HEK293 (cell line): Measurements from ENCODE around the gene ICAM3.
A peak's percentile ranks its signal among the peaks of the same experiment; 100 is the strongest.

Experiments
- CTCF ChIA-PET: fragments of 350-600 bp; formaldehyde crosslinking; extraction: SDS; loops from one replicate; lab custom pipeline; 2021; ENCODE audit warnings: antibody characterized with exemption; lab: Yijun Ruan, JAX
- POLR2A ChIA-PET: fragments of 300-600 bp; formaldehyde crosslinking; extraction: SDS; loops from one replicate; lab custom pipeline; 2020; ENCODE audit warnings: antibody characterized with exemption, inconsistent platforms; lab: Yijun Ruan, JAX
- H3K27ac ChIP-seq: fragments of 200-500 bp; sonication (Bioruptor generic); 2 replicates; pipeline ENCODE4 v1.5.1; 2014; ENCODE audit warnings: low read depth, low read length, control low read depth, inconsistent platforms; ENCODE audit errors: extremely low read depth
- H3K36me3 ChIP-seq, 2 experiments: fragments of 200-500 bp in 1 of 2; sonication (Bioruptor generic) in 1 of 2; 1 replicate in 1 of 2; 2 replicates in 1 of 2; pipeline ENCODE4 v1.5.1; 2014 to 2017; ENCODE audit warnings: inconsistent platforms in 2 of 2, low read length in 2 of 2; ENCODE audit not compliant: control insufficient read depth in 2 of 2, insufficient read depth in 1 of 2
- H3K4me1 ChIP-seq: fragments of 200-500 bp; sonication (Bioruptor generic); 2 replicates; pipeline ENCODE4 v1.5.1; 2014; ENCODE audit warnings: mild to moderate bottlenecking, low read length, inconsistent platforms; ENCODE audit not compliant: control insufficient read depth, insufficient read depth
- H3K4me3 ChIP-seq: 2 replicates; pipeline ENCODE4 v1.5.1; 2011; ENCODE audit warnings: low read depth, mild to moderate bottlenecking, control low read depth, low read length, moderate library complexity
- H3K9me3 ChIP-seq: fragments of 200-500 bp; sonication (Bioruptor generic); 2 replicates; pipeline ENCODE4 v1.5.1; 2014; ENCODE audit warnings: low read depth, low read length, inconsistent platforms; ENCODE audit not compliant: control insufficient read depth, insufficient read depth
- ATF2 ChIP-seq: fragments of 450-650 bp; formaldehyde crosslinking; IDR thresholded peaks from 2 replicates; pipeline ENCODE4 v1.5.1; 2016; ENCODE audit warnings: missing biosample characterization, missing genetic modification characterization, low read depth
- BCL11A ChIP-seq: fragments of 450-650 bp; formaldehyde crosslinking; IDR thresholded peaks from 2 replicates; pipeline ENCODE4 v1.5.1; 2016; ENCODE audit warnings: low read depth, missing biosample characterization, missing genetic modification characterization
- HOXD13 ChIP-seq: sonication (generic); formaldehyde crosslinking; IDR thresholded peaks from 2 replicates; pipeline ENCODE4 v1.8.0; 2022; ENCODE audit warnings: missing genetic modification reagents, borderline replicate concordance
- IKZF3 ChIP-seq: fragments of 450-650 bp; IDR thresholded peaks from 2 replicates; pipeline ENCODE4 v1.5.0; 2018; ENCODE audit warnings: missing biosample characterization, mild to moderate bottlenecking, missing genetic modification characterization, moderate library complexity
- KLF1 ChIP-seq: fragments of 450-650 bp; formaldehyde crosslinking; IDR thresholded peaks from 2 replicates; pipeline ENCODE4 v1.5.1; 2016; ENCODE audit warnings: missing biosample characterization, missing genetic modification characterization
- KLF17 ChIP-seq: fragments of 450-650 bp; formaldehyde crosslinking; IDR thresholded peaks from 2 replicates; pipeline ENCODE4 v1.5.1; 2016; ENCODE audit warnings: missing biosample characterization, missing genetic modification characterization
- KLF7 ChIP-seq: fragments of 450-650 bp; formaldehyde crosslinking; IDR thresholded peaks from 2 replicates; pipeline ENCODE4 v1.5.1; 2016; ENCODE audit warnings: missing biosample characterization, missing genetic modification characterization, borderline replicate concordance
- KLF9 ChIP-seq: fragments of 450-650 bp; formaldehyde crosslinking; IDR thresholded peaks from 2 replicates; pipeline ENCODE4 v1.5.1; 2016; ENCODE audit warnings: missing biosample characterization, missing genetic modification characterization, low read depth
- MYNN ChIP-seq: fragments of 450-650 bp; formaldehyde crosslinking; IDR thresholded peaks from 2 replicates; pipeline ENCODE4 v1.5.1; 2016; ENCODE audit warnings: missing biosample characterization, missing genetic modification characterization, borderline replicate concordance
- SP3 ChIP-seq: fragments of 450-650 bp; formaldehyde crosslinking; IDR thresholded peaks from 2 replicates; pipeline ENCODE4 v1.5.1; 2016; ENCODE audit warnings: missing biosample characterization, missing genetic modification characterization
- TRIM28 ChIP-seq: IDR thresholded peaks from 2 replicates; pipeline ENCODE4 v1.6.1; 2011; ENCODE audit warnings: low read length, control low read depth, borderline replicate concordance
- ZBTB48 ChIP-seq: fragments of 450-650 bp; formaldehyde crosslinking; IDR thresholded peaks from 2 replicates; pipeline ENCODE4 v1.5.1; 2016; ENCODE audit warnings: missing biosample characterization, missing genetic modification characterization
- ZBTB6 ChIP-seq: fragments of 450-650 bp; formaldehyde crosslinking; IDR thresholded peaks from 2 replicates; pipeline ENCODE4 v1.5.1; 2017; ENCODE audit warnings: missing biosample characterization, missing genetic modification characterization
- ZBTB8A ChIP-seq: fragments of 450-650 bp; formaldehyde crosslinking; IDR thresholded peaks from 2 replicates; pipeline ENCODE4 v1.5.1; 2016; ENCODE audit warnings: missing biosample characterization, missing genetic modification characterization
- ZFP37 ChIP-seq: fragments of 450-650 bp; formaldehyde crosslinking; IDR thresholded peaks from 2 replicates; pipeline ENCODE4 v1.5.1; 2016; ENCODE audit warnings: missing biosample characterization, missing genetic modification characterization
- ZNF121 ChIP-seq: fragments of 450-650 bp; formaldehyde crosslinking; IDR thresholded peaks from 2 replicates; pipeline ENCODE4 v1.5.1; 2016; ENCODE audit warnings: missing biosample characterization, missing genetic modification characterization
- ZNF18 ChIP-seq: fragments of 450-650 bp; formaldehyde crosslinking; IDR thresholded peaks from 2 replicates; pipeline ENCODE4 v1.5.1; 2016; ENCODE audit warnings: missing biosample characterization, missing genetic modification characterization
- ZNF341 ChIP-seq: fragments of 450-650 bp; formaldehyde crosslinking; IDR thresholded peaks from 2 replicates; pipeline ENCODE4; 2016; ENCODE audit warnings: low read depth, missing biosample characterization, missing genetic modification characterization
- ZNF37A ChIP-seq: fragments of 450-650 bp; IDR thresholded peaks from 2 replicates; pipeline ENCODE4 v1.5.1; 2018; ENCODE audit warnings: missing biosample characterization, missing genetic modification characterization
- ZNF514 ChIP-seq: fragments of 450-650 bp; formaldehyde crosslinking; IDR thresholded peaks from 2 replicates; pipeline ENCODE4 v1.5.1; 2016; ENCODE audit warnings: missing biosample characterization, missing genetic modification characterization
- ZNF580 ChIP-seq: fragments of 450-650 bp; formaldehyde crosslinking; IDR thresholded peaks from 2 replicates; pipeline ENCODE4 v1.5.1; 2016; ENCODE audit warnings: missing biosample characterization, missing genetic modification characterization
- ZNF585B ChIP-seq: fragments of 450-650 bp; formaldehyde crosslinking; IDR thresholded peaks from 2 replicates; pipeline ENCODE4 v1.5.1; 2016; ENCODE audit warnings: missing biosample characterization, missing genetic modification characterization
- ZNF658 ChIP-seq: fragments of 450-650 bp; formaldehyde crosslinking; IDR thresholded peaks from 2 replicates; pipeline ENCODE4; 2016; ENCODE audit warnings: missing biosample characterization, missing genetic modification characterization
- ZNF692 ChIP-seq: fragments of 450-650 bp; formaldehyde crosslinking; IDR thresholded peaks from 2 replicates; pipeline ENCODE4 v1.5.1; 2016; ENCODE audit warnings: missing biosample characterization, missing genetic modification characterization
- ZNF843 ChIP-seq: fragments of 450-650 bp; formaldehyde crosslinking; IDR thresholded peaks from 2 replicates; pipeline ENCODE4 v1.5.1; 2016; ENCODE audit warnings: missing biosample characterization, missing genetic modification characterization
- ZSCAN16 ChIP-seq: fragments of 450-650 bp; formaldehyde crosslinking; IDR thresholded peaks from 2 replicates; pipeline ENCODE4 v1.5.1; 2016; ENCODE audit warnings: missing biosample characterization, missing genetic modification characterization
- ZSCAN23 ChIP-seq: fragments of 450-650 bp; formaldehyde crosslinking; IDR thresholded peaks from 2 replicates; pipeline ENCODE4 v1.5.1; 2016; ENCODE audit warnings: missing biosample characterization, missing genetic modification characterization
- ZXDB ChIP-seq: fragments of 450-650 bp; formaldehyde crosslinking; IDR thresholded peaks from 2 replicates; pipeline ENCODE4 v1.5.1; 2016; ENCODE audit warnings: missing biosample characterization, missing genetic modification characterization
- TF ChIP-seq, protein P1 (sequence below): fragments of 450-650 bp; formaldehyde crosslinking; IDR thresholded peaks from 2 replicates; pipeline ENCODE4 v1.5.1; 2017; ENCODE audit warnings: missing biosample characterization, missing genetic modification characterization

The ICAM3 gene

DNA sequence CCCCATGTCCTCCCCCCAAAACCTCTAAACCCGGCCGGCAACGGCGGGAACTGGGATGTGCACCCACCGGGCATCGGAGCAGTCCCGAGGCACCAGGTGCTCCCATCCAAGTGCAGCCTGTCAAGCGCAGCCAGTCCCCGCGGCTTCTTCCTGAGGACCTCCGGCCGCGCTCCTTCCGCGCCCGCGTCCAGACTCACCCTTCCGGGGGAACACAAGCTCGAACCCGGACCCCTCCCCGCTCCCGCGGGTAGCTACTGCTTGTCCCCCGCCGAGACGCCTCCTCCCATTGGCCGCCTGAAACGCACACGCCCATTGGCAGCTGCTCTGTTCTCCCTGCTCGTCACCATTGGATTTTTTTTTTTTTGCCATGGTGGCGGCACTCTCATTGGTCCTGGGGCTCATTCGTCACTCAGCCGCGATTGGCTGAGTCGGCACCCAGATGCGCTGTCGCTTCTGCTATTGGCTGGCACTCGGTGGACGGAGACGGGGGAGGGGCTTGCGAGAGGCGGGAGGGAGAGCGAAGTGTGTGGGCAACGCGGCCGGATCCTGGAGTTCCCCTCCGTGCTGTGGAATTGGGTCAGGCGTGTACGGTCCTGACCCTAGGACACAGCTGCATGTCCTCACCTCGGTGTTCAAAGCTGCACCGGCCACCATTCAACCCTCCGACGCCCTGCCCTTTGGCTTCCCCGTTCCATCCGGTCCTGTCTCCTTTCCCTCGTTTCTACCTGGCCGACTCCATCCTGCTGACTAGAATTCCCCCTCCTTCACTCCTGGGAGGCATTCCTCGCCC lies 41.1 kb upstream of the ICAM3 start, which contains the start of gene TYK2:
Gene TYK2 (minus strand): TSS at position 260 of the 790 bp plus-strand sequence. CDS start 2,166 bp downstream, outside the sequence.
- no peaks in the 10 kb centered on the region for H3K4me1 ChIP-seq
- H3K36me3 ChIP-seq = peaks cover 12 to 15% of the 10 kb centered on the region in 2 experiments; a peak in 2 of 3 replicates
- POLR2A ChIA-PET = interaction anchor here (0.5 to 2.8 kb wide), 39 partner anchors 8 to 1658 kb away, joined by 3 to 32 read pairs (median 5); partner anchors contain the start of genes CDC37, FDX2, ICAM1 and ICAM5
- H3K9me3 ChIP-seq = no peaks in the 10 kb centered on the region
- peak within 1 kb of the TSS; percentile 71; the same call in 1 of the 2 replicates for H3K27ac ChIP-seq
- H3K4me3 ChIP-seq = peak within 1 kb of the TSS; percentile 93
- CTCF ChIA-PET = interaction anchor here (0.6 to 3.2 kb wide), 9 partner anchors 9 to 131 kb away, joined by 3 to 23 read pairs (median 4); partner anchors contain the start of genes CDC37 and ICAM1
- TF ChIP-seq ZNF341 (tag by site-specific recombination) (peak; percentile 78), ZBTB48 (peak; percentile 35; the same call in 1 of the 2 replicates), ZBTB8A (peak; percentile 38), KLF17 (peak; percentile 53), ZFP37 (tag by site-specific recombination) (no peak; the same call in none of the 2 replicates), ZSCAN16 (tag by site-specific recombination) (peak; percentile 52; the same call in 1 of the 2 replicates), ZNF658 (no peak), ZNF121 (tag by site-specific recombination) (0 out of 2 replicates have a peak, but pooled peaks have one; percentile 19), KLF7 (tag by site-specific recombination) (peak; percentile 25; the same call in 1 of the 2 replicates), KLF9 (peak; percentile 59), BCL11A (peak; percentile 44; the same call in 1 of the 2 replicates), ZNF843 (tag by site-specific recombination) (peak; percentile 47; the same call in 1 of the 2 replicates), SP3 (peak; percentile 92), ZXDB (tag by site-specific recombination) (peak; percentile 39; the same call in 1 of the 2 replicates), ZNF514 (no peak), ZNF692 (tag by site-specific recombination) (peak; percentile 44), ZNF18 (no peak), ZNF580 (tag by site-specific recombination) (peak; percentile 28), TRIM28 (0 out of 2 replicates have a peak, but pooled peaks have one; percentile 11), ZBTB6 (tag by site-specific recombination) (no peak), ATF2 (tag by site-specific recombination) (no peak), KLF1 (tag by site-specific recombination) (peak; percentile 59), IKZF3 (peak; percentile 63), ZNF585B (no peak), ZNF37A (tag by site-specific recombination) (no peak), MYNN (no peak), HOXD13 (CRISPR knock-in tag) (no peak), ZSCAN23 (tag by site-specific recombination) (peak; percentile 88; the same call in 1 of the 2 replicates)
- TF ChIP-seq, protein P1, sequence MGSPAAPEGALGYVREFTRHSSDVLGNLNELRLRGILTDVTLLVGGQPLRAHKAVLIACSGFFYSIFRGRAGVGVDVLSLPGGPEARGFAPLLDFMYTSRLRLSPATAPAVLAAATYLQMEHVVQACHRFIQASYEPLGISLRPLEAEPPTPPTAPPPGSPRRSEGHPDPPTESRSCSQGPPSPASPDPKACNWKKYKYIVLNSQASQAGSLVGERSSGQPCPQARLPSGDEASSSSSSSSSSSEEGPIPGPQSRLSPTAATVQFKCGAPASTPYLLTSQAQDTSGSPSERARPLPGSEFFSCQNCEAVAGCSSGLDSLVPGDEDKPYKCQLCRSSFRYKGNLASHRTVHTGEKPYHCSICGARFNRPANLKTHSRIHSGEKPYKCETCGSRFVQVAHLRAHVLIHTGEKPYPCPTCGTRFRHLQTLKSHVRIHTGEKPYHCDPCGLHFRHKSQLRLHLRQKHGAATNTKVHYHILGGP (tag by site-specific recombination) = no peak
